ENCODE results near the gene PCDH1. TPM values are rescaled to one million over a fixed set of nuclear protein-coding genes. Genes with fewer than 3 reads are reported as not detected.
"Not testable (repeated sequence)": the region's sequence is repeated elsewhere in the genome, so short reads cannot be mapped to it uniquely, and the experiment has no call there.

Gene PCDH1
- total and polyA plus RNA-seq, 7 donors = 8.6 to 47.2 (median 13.2) TPM

GRCh38 chr5:141902015-141902814, 24.0 kb upstream of the PCDH1 start:
- no peaks in the 10 kb centered on the region for H3K27me3 ChIP-seq
- H3K36me3 ChIP-seq = no peaks in the 10 kb centered on the region
- H3K4me1 ChIP-seq = no peaks in the 10 kb centered on the region
- intact Hi-C loops (cut with DNase I) = no loop called here
- no peak overlapping the region for H3K27ac ChIP-seq
- TF ChIP-seq POLR2A (IDR thresholded peaks at IDR 0.05) (no peak), POLR2AphosphoS5 (IDR thresholded peaks at IDR 0.05) (no peak), CTCF (IDR thresholded peaks at IDR 0.05) (no peak), EP300 (IDR thresholded peaks at IDR 0.05) (no peak)
- H3K4me3 ChIP-seq = no peak overlapping the region
- H3K9me3 ChIP-seq = no peaks in the 10 kb centered on the region
- no peak for DNase-seq
- WGBS, 2 donors = 69 to 74% methylated on average over 5 of the region's 5 CpGs

GRCh38 chr5:141898448-141899049, 20.3 kb upstream of the PCDH1 start:
- intact Hi-C loops (cut with DNase I) = no loop called here
- H3K4me3 ChIP-seq = no peak overlapping the region
- H3K9me3 ChIP-seq = no peaks in the 10 kb centered on the region
- H3K27me3 ChIP-seq = no peaks in the 10 kb centered on the region
- H3K36me3 ChIP-seq = no peaks in the 10 kb centered on the region
- DNase-seq = no peak
- no peak overlapping the region for H3K27ac ChIP-seq
- H3K4me1 ChIP-seq = no peaks in the 10 kb centered on the region
- TF ChIP-seq EP300 (IDR thresholded peaks at IDR 0.05) = no peak
- no peak for TF ChIP-seq POLR2AphosphoS5 (IDR thresholded peaks at IDR 0.05)
- 85 to 89% methylated on average over 2 of the region's 2 CpGs for WGBS, 2 donors

GRCh38 chr5:141897425-141897824, 19.2 kb upstream of the PCDH1 start:
- TF ChIP-seq CTCF (IDR thresholded peaks at IDR 0.05) (no peak), EP300 (IDR thresholded peaks at IDR 0.05) (no peak), POLR2A (IDR thresholded peaks at IDR 0.05) (no peak), POLR2AphosphoS5 (IDR thresholded peaks at IDR 0.05) (no peak)
- Histone ChIP-seq H3K4me3 (no peak overlapping the region), H3K9me3 (no peaks in the 10 kb centered on the region), H3K36me3 (no peaks in the 10 kb centered on the region), H3K4me1 (no peaks in the 10 kb centered on the region), H3K27me3 (no peaks in the 10 kb centered on the region), H3K27ac (no peak overlapping the region)
- intact Hi-C loops (cut with DNase I) = no loop called here
- WGBS, 2 donors = 93 to 97% methylated on average over 4 of the region's 4 CpGs
- no peak for DNase-seq

GRCh38 chr5:141890429-141890828, 12.2 kb upstream of the PCDH1 start:
- WGBS, 2 donors = 95 to 96% methylated on average over 2 of the region's 2 CpGs
- H3K9me3 ChIP-seq; intact Hi-C loops (cut with DNase I); DNase-seq; H3K4me1 ChIP-seq; H3K4me3 ChIP-seq; H3K36me3 ChIP-seq; H3K27ac ChIP-seq: not testable (repeated sequence)
- peaks cover 0 to 25% (median 0%) of the 10 kb centered on the region in 3 donors for H3K27me3 ChIP-seq

GRCh38 chr5:141889282-141889871, 11.2 kb upstream of the PCDH1 start:
- WGBS, 2 donors = 64 to 68% methylated on average over 3 of the region's 3 CpGs
- Histone ChIP-seq H3K9me3 (no peaks in the 10 kb centered on the region), H3K4me3 (no peak overlapping the region), H3K27me3 (peaks cover 0 to 36% (median 5%) of the 10 kb centered on the region in 3 donors), H3K4me1 (no peaks in the 10 kb centered on the region), H3K27ac (no peak overlapping the region), H3K36me3 (no peaks in the 10 kb centered on the region)
- DNase-seq = no peak
- intact Hi-C loops (cut with DNase I) = no loop called here
- TF ChIP-seq EP300 (IDR thresholded peaks at IDR 0.05) = no peak
- TF ChIP-seq CTCF (IDR thresholded peaks at IDR 0.05) = no peak
- TF ChIP-seq POLR2A (IDR thresholded peaks at IDR 0.05) = no peak
- TF ChIP-seq POLR2AphosphoS5 (IDR thresholded peaks at IDR 0.05) = no peak
